IPS-18a (cell line): ENCODE results near the gene PATL2.

ENCODE experiments used
- H3K27ac ChIP-seq: one replicate; pipeline ENCODE4 v1.5.1; 2013; ENCODE audit warnings: low read length
- H3K27me3 ChIP-seq: one replicate; pipeline ENCODE4 v1.6.1; 2013; ENCODE audit warnings: mild to moderate bottlenecking, low read length; ENCODE audit not compliant: control insufficient read depth, insufficient read depth
- H3K36me3 ChIP-seq: one replicate; pipeline ENCODE4 v1.6.1; 2013; ENCODE audit warnings: low read depth, low read length; ENCODE audit not compliant: control insufficient read depth
- H3K4me1 ChIP-seq: one replicate; pipeline ENCODE4 v1.6.1; 2013; ENCODE audit warnings: low read depth, low read length; ENCODE audit not compliant: control insufficient read depth
- H3K4me3 ChIP-seq: one replicate; pipeline ENCODE4 v1.5.1; 2013; ENCODE audit warnings: low read length
- H3K9ac ChIP-seq: one replicate; pipeline ENCODE4 v1.6.1; 2013; ENCODE audit warnings: mild to moderate bottlenecking, low read length, moderate library complexity
- H3K9me3 ChIP-seq: one replicate; pipeline ENCODE4 v1.6.1; 2013; ENCODE audit warnings: low read depth, low read length; ENCODE audit not compliant: control insufficient read depth

Gene PATL2

DNA sequence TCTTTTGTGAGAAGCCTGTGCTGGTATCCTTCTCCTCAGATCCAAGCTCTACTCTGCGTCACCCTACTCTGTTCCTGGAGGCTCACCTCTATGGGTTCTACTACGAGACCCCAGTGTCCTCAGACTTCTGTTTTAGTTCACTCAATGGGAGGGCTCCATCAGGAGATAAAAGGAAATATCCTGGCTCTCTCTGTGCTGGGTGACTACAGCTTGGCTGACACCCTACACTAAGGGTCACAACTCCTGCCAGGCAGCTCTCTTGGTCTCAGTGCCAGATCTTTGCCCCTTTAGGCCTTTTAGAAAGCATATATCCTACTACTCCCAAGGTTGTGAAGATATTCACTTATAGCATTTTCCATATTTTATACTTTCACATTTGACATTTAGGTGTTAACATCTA, 94.1 kb downstream of the PATL2 start:
- no peak overlapping the region for H3K9ac ChIP-seq
- peaks cover 31% of the 10 kb centered on the region for H3K36me3 ChIP-seq
- H3K9me3 ChIP-seq: no peaks in the 10 kb centered on the region
- H3K4me1 ChIP-seq: no peaks in the 10 kb centered on the region
- H3K27me3 ChIP-seq: no peaks in the 10 kb centered on the region
- no peak overlapping the region for H3K4me3 ChIP-seq
- no peak overlapping the region for H3K27ac ChIP-seq
